Nephron (organoid): ENCODE results near the gene PCSK7.
"Not testable (repeated sequence)": the region's sequence is repeated elsewhere in the genome, so short reads cannot be mapped to it uniquely, and the experiment has no call there.

Experiments
- H3K27ac Mint-ChIP-seq, 3 experiments: 2 replicates each; pipeline ENCODE4 v1.8.0; 2020; ENCODE audit warnings: mixed read lengths in 3 of 3, mild to moderate bottlenecking in 2 of 3, moderate library complexity in 1 of 3
- H3K27me3 Mint-ChIP-seq: 2 replicates; pipeline ENCODE4 v1.8.0; 2021; ENCODE audit warnings: low read depth, mild to moderate bottlenecking, moderate library complexity, mixed read lengths
- H3K36me3 Mint-ChIP-seq: 2 replicates; pipeline ENCODE4 v1.8.0; 2020; ENCODE audit warnings: low read depth, mixed read lengths
- H3K4me1 Mint-ChIP-seq: 2 replicates; pipeline ENCODE4 v1.8.0; 2020; ENCODE audit warnings: mixed read lengths
- H3K4me3 Mint-ChIP-seq, 3 experiments: 2 replicates each; pipeline ENCODE4 v1.8.0; 2020; ENCODE audit warnings: mild to moderate bottlenecking in 3 of 3, mixed read lengths in 3 of 3, moderate library complexity in 2 of 3
- H3K9me3 Mint-ChIP-seq: 2 replicates; pipeline ENCODE4 v1.8.0; 2020; ENCODE audit warnings: mixed read lengths
- TF ChIP-seq, protein P1 (sequence below), 3 experiments: fragments of 200-600 bp; sonication (generic); IDR thresholded peaks; one replicate each; pipeline ENCODE4 v1.5.0; 2021; ENCODE audit warnings: antibody characterized with exemption in 3 of 3; ENCODE audit not compliant: unreplicated experiment in 3 of 3

Gene PCSK7

DNA sequence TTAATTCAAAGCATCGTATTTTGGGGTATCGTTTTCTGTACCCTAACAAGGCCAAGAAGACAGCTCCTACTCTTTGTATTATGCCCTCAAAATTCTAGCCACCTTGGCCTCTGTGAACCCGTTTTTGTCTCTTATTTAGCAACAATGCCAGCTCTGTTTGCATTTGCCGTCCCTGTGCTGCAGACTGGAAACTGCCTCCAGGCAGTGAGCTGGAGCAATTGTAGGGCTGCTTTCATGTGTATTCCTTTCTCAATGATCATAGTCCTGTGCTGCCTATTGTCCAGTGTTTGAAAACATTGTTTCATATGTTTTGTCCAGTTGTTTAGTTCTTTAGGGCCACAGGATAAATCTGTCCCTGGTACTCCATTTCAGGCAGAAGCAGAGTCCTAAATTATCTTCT is 39.3 kb upstream of the PCSK7 start:
- Mint-ChIP-seq H3K4me1 (no peaks in the 10 kb centered on the region), H3K4me3 (no peak overlapping the region), H3K27ac (no peak overlapping the region), H3K36me3 (peaks cover 71% of the 10 kb centered on the region), H3K27me3 (no peaks in the 10 kb centered on the region), H3K9me3 (no peaks in the 10 kb centered on the region)
- TF ChIP-seq, protein P1, sequence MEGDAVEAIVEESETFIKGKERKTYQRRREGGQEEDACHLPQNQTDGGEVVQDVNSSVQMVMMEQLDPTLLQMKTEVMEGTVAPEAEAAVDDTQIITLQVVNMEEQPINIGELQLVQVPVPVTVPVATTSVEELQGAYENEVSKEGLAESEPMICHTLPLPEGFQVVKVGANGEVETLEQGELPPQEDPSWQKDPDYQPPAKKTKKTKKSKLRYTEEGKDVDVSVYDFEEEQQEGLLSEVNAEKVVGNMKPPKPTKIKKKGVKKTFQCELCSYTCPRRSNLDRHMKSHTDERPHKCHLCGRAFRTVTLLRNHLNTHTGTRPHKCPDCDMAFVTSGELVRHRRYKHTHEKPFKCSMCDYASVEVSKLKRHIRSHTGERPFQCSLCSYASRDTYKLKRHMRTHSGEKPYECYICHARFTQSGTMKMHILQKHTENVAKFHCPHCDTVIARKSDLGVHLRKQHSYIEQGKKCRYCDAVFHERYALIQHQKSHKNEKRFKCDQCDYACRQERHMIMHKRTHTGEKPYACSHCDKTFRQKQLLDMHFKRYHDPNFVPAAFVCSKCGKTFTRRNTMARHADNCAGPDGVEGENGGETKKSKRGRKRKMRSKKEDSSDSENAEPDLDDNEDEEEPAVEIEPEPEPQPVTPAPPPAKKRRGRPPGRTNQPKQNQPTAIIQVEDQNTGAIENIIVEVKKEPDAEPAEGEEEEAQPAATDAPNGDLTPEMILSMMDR (IDR thresholded peaks at IDR 0.05; ENCODE audit: unreplicated experiment in 3 of 3): no peak

DNA sequence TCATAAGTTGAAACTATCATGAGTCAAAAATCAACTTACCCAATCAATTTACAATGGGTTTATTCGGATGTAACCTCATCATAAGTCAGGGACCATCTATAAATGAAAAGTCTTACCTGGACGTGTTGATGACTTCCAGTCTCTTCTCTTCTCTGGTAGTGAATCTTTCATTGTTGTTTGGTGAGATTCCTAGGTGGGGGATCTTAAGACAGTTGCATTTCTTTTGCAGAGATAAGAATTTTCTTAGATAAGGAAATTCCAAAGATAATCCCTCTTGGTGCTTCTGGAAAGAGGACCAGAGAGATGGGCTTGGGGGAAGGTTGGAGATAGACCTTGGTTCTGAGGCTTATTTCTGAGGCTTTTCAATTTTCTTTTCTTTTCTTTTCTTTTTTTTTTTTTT is 38.0 kb upstream of the PCSK7 start:
- H3K9me3 Mint-ChIP-seq: no peaks in the 10 kb centered on the region
- H3K4me3 Mint-ChIP-seq: no peak overlapping the region
- H3K4me1 Mint-ChIP-seq: no peaks in the 10 kb centered on the region
- peaks cover 70% of the 10 kb centered on the region for H3K36me3 Mint-ChIP-seq
- no peak overlapping the region for H3K27ac Mint-ChIP-seq
- no peaks in the 10 kb centered on the region for H3K27me3 Mint-ChIP-seq
- TF ChIP-seq, protein P1 (IDR thresholded peaks at IDR 0.05; ENCODE audit: unreplicated experiment in 3 of 3): no peak

DNA sequence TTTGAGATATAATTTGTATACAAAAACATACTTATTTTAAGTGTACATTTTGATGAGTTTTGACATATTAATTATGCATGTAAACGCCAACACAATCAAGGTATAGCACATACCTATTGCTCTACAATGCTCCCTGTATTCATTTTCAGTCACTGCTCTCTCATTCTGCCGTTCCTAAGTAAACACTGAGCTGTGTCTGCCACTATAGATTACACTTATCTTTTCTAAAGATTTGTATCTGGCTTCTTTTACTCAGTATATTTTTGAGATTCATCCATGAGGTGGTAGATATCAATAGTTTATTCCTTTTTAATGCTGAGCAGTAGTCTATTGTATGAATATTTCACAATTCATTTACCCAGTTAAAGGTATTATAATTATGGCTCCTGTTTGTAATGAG is 33.9 kb upstream of the PCSK7 start:
- Mint-ChIP-seq H3K27me3 (no peaks in the 10 kb centered on the region), H3K9me3 (peaks cover 2% of the 10 kb centered on the region), H3K4me3 (no peak overlapping the region), H3K4me1 (no peaks in the 10 kb centered on the region), H3K27ac (no peak overlapping the region), H3K36me3 (peaks cover 69% of the 10 kb centered on the region)
- TF ChIP-seq, protein P1 (IDR thresholded peaks at IDR 0.05; ENCODE audit: unreplicated experiment in 3 of 3): no peak

DNA sequence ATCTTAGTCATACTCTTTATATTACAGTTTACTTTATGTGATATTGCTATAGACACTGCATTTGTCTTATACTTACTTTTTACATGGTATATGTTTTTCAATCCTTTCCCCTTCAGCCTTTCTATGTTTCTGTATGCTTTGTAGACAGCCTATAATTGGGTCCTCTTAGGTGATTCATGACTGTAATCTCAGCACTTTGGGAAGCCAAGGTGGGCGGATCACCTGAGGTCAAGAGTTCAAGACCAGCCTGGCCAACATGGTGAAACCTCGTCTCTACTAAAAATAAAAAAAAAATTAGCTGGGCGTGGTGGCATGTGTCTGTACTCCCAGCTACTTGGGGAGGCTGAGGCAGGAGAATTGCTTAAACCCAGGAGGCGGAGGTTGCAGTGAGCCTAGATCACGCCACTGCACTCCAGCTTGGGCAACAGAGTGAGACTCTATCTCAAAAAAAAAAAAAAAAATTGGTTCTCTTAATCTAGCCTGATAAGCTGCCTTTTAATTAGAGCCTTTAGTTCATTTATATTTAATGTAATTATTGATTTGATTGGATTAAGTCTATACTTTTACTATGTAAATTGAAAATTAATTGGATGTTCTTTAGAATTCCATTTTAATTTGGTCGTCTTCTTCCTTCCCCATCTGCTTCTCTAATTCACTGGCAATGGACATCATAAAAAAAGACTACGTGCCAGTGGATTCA is 32.9 kb upstream of the PCSK7 start:
- peaks cover 70% of the 10 kb centered on the region for H3K36me3 Mint-ChIP-seq
- not testable (repeated sequence) for H3K4me3 Mint-ChIP-seq, H3K27me3 Mint-ChIP-seq, H3K27ac Mint-ChIP-seq, H3K4me1 Mint-ChIP-seq, H3K9me3 Mint-ChIP-seq

DNA sequence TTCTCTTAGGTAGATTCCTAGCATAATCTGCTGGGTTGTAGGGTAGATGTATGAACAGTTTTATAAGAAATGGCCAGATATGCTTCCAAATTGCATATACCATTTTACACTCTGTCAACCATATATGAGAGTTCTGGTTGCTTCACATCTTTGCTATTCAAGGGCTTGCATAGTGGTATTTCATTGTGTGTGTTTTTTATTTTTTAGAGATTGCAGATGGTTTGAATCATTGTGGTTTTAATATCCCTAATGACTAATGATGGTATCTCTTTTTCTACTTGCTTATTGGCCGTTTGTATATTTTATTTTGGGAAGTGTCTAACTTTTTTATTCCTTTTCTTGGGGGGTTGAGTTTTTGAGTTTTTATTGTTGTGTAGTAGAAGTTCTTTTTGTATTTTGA is 27.5 kb upstream of the PCSK7 start:
- no peak overlapping the region for H3K27ac Mint-ChIP-seq
- H3K9me3 Mint-ChIP-seq: peaks cover 2% of the 10 kb centered on the region
- H3K4me1 Mint-ChIP-seq: no peaks in the 10 kb centered on the region
- peaks cover 55% of the 10 kb centered on the region for H3K36me3 Mint-ChIP-seq
- H3K4me3 Mint-ChIP-seq: no peak overlapping the region
- H3K27me3 Mint-ChIP-seq: no peaks in the 10 kb centered on the region
- TF ChIP-seq, protein P1 (IDR thresholded peaks at IDR 0.05; ENCODE audit: unreplicated experiment in 3 of 3): no peak

DNA sequence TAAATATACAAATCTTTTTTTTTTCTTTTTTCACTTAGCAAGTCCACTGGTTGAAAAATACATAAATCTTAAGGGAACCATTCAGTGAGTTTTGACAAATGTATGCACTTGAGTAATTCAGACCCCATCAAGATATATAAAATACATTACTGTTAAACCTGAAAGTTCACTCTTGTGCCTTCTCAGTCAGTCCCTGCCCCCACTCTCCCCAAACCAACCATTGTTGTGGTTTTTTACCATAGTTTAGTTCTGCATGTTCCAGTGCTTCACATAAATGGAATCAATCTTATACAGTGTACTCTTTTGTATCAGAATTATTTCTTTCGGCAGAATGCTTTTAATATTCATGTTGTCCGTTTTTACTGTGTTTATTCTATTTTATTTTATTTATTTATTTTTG is 26.7 kb upstream of the PCSK7 start:
- no peaks in the 10 kb centered on the region for H3K27me3 Mint-ChIP-seq
- H3K36me3 Mint-ChIP-seq: peaks cover 55% of the 10 kb centered on the region
- H3K4me1 Mint-ChIP-seq: no peaks in the 10 kb centered on the region
- no peak overlapping the region for H3K4me3 Mint-ChIP-seq
- H3K9me3 Mint-ChIP-seq: peaks cover 2% of the 10 kb centered on the region
- TF ChIP-seq, protein P1 (IDR thresholded peaks at IDR 0.05; ENCODE audit: unreplicated experiment in 3 of 3): no peak
- H3K27ac Mint-ChIP-seq: no peak overlapping the region
